ENCODE measurements around the gene LDLRAD1. TPM values are rescaled to one million over a fixed set of nuclear protein-coding genes. Genes with fewer than 3 reads are reported as not detected.

The LDLRAD1 gene
- total RNA-seq: not detected in 2 replicates

GRCh38 chr1:54017979-54018378, at the start of gene LDLRAD1:
LDLRAD1 (minus strand) TSS chr1:54018186; CDS start chr1:54018112, 74 bp downstream.
- Histone ChIP-seq H4K20me1 (ENCODE audit: insufficient read depth, low read length) (no peaks in the 10 kb centered on the region), H3K27ac (ENCODE audit: low read depth, low read length) (no peak within 1 kb of the TSS), H3K36me3 (ENCODE audit: insufficient read depth, low read length) (no peaks in the 10 kb centered on the region), H3K27me3 (ENCODE audit: insufficient read depth, low read length) (peaks cover 22% of the 10 kb centered on the region), H3K4me3 (ENCODE audit: insufficient read depth, low read length) (no peak within 1 kb of the TSS), H2AFZ (ENCODE audit: low read length) (no peak within 1 kb of the TSS), H3K4me2 (ENCODE audit: insufficient read depth, low read length) (no peak within 1 kb of the TSS), H3K4me1 (ENCODE audit: insufficient read depth, low read length) (no peaks in the 10 kb centered on the region), H3K79me2 (ENCODE audit: insufficient read depth, low read length) (no peaks in the 10 kb centered on the region), H3K9me3 (ENCODE audit: low read depth, low read length) (no peaks in the 10 kb centered on the region)
- no peak for DNase-seq (ENCODE audit: insufficient read length, low spot score, missing footprints)
- TF ChIP-seq CTCF (IDR thresholded peaks at IDR 0.05; ENCODE audit: extremely low read depth, low read depth, low read length): no peak

GRCh38 chr1:54064299-54064698, 46.3 kb upstream of the LDLRAD1 start:
- Histone ChIP-seq H3K27ac (ENCODE audit: low read depth, low read length) (no peak overlapping the region), H3K4me2 (ENCODE audit: insufficient read depth, low read length) (no peak overlapping the region), H3K27me3 (ENCODE audit: insufficient read depth, low read length) (no peaks in the 10 kb centered on the region), H3K36me3 (ENCODE audit: insufficient read depth, low read length) (peaks cover 5% of the 10 kb centered on the region), H3K4me1 (ENCODE audit: insufficient read depth, low read length) (no peaks in the 10 kb centered on the region), H3K9me3 (ENCODE audit: low read depth, low read length) (no peaks in the 10 kb centered on the region), H3K4me3 (ENCODE audit: insufficient read depth, low read length) (no peak overlapping the region), H4K20me1 (ENCODE audit: insufficient read depth, low read length) (no peaks in the 10 kb centered on the region), H2AFZ (ENCODE audit: low read length) (no peak overlapping the region), H3K79me2 (ENCODE audit: insufficient read depth, low read length) (no peaks in the 10 kb centered on the region)
- TF ChIP-seq CTCF (IDR thresholded peaks at IDR 0.05; ENCODE audit: extremely low read depth, low read depth, low read length): no peak
- no peak for DNase-seq (ENCODE audit: insufficient read length, low spot score, missing footprints)

- Histone ChIP-seq H3K9me3 (ENCODE audit: low read depth, low read length) (no peaks in the 10 kb centered on the region), H3K4me3 (ENCODE audit: insufficient read depth, low read length) (peak overlapping the region; percentile 89), H3K36me3 (ENCODE audit: insufficient read depth, low read length) (no peaks in the 10 kb centered on the region), H3K79me2 (ENCODE audit: insufficient read depth, low read length) (peaks cover 40% of the 10 kb centered on the region), H3K27me3 (ENCODE audit: insufficient read depth, low read length) (no peaks in the 10 kb centered on the region), H3K27ac (ENCODE audit: low read depth, low read length) (peak overlapping the region; percentile 86), H3K4me2 (ENCODE audit: insufficient read depth, low read length) (peak overlapping the region; percentile 95), H4K20me1 (ENCODE audit: insufficient read depth, low read length) (peaks cover 7% of the 10 kb centered on the region), H3K4me1 (ENCODE audit: insufficient read depth, low read length) (peaks cover 20% of the 10 kb centered on the region), H2AFZ (ENCODE audit: low read length) (peak overlapping the region; percentile 96)
- TF ChIP-seq CTCF (IDR thresholded peaks at IDR 0.05; ENCODE audit: extremely low read depth, low read depth, low read length): no peak
- no peak for DNase-seq (ENCODE audit: insufficient read length, low spot score, missing footprints)
Observed at GRCh38 chr1:54054438-54054749, 36.4 kb upstream of the LDLRAD1 start.

- Histone ChIP-seq H3K4me3 (ENCODE audit: insufficient read depth, low read length) (peak overlapping the region; percentile 89), H3K27ac (ENCODE audit: low read depth, low read length) (peak overlapping the region; percentile 86), H4K20me1 (ENCODE audit: insufficient read depth, low read length) (peaks cover 12% of the 10 kb centered on the region), H2AFZ (ENCODE audit: low read length) (peak overlapping the region; percentile 96), H3K4me2 (ENCODE audit: insufficient read depth, low read length) (peak overlapping the region; percentile 95), H3K79me2 (ENCODE audit: insufficient read depth, low read length) (peaks cover 45% of the 10 kb centered on the region), H3K9me3 (ENCODE audit: low read depth, low read length) (no peaks in the 10 kb centered on the region), H3K4me1 (ENCODE audit: insufficient read depth, low read length) (peaks cover 20% of the 10 kb centered on the region), H3K27me3 (ENCODE audit: insufficient read depth, low read length) (no peaks in the 10 kb centered on the region), H3K36me3 (ENCODE audit: insufficient read depth, low read length) (no peaks in the 10 kb centered on the region)
- peak; percentile 80 for DNase-seq (ENCODE audit: insufficient read length, low spot score, missing footprints)
- no peak for TF ChIP-seq CTCF (IDR thresholded peaks at IDR 0.05; ENCODE audit: extremely low read depth, low read depth, low read length)
Observed at GRCh38 chr1:54053745-54054437, 35.9 kb upstream of the LDLRAD1 start.

Measured in osteoblast (primary cell).